Measurements from ENCODE around the gene AMH.

The AMH gene

DNA sequence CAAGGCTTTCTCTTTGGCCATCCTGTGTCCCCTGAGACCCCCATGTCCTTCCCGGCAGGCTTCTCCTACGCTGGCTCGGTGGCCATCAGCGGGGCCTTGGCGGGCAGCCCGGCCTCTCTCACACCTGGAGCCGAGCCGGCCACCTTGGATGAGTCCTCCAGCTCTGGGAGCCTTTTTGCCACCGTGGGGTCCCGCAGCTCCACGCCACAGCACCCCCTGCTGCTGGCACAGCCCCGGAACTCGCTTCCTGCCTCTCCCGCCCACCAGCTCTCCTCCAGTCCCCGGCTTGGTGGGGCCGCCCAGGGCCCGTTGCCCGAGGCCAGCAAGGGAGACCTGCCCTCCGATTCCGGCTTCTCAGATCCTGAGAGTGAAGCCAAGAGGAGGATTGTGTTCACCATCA lies 27.2 kb upstream of the AMH start:
- DNase-seq, result no peak

DNA sequence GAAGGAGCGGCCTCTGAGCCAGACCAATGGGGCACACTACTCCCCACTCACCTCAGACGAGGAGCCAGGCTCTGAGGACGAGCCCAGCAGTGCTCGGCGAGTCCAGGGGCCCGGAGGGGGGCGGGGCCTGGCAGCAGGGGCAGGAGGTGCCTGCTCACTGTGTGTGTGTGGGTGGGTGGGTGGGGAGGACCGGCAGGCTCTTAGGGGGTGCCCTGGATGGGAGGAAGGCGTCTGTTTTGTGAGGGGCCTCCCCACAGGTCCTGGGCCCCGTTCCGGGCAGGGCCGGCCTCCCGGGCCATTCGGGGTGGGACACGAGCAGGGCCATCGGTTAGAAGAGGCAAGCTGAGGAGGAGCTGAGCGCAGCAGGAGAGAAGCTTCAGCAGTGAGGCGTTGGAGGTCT lies 25.7 kb upstream of the AMH start:
- DNase-seq, result no peak

DNA sequence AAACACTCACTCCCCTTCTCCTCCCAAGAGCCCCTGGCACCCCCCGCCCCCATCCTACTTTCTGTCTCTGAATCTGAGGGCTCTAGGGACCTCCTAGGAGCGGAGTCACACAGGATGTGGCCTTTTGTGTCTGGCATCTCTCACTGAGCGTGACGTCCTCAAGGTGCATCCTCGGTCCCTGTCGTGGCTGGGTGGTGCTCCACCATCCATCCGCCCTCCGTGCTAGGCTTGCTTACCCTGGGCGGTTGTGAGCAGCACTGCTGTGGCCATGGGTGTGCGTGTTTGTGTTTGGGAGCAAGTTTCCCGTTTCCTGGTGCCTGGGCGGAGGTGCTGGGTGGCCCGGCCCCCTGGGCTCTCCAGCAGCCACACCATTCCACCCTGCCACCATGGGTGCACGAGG lies 25.2 kb upstream of the AMH start:
- no peak for DNase-seq

DNA sequence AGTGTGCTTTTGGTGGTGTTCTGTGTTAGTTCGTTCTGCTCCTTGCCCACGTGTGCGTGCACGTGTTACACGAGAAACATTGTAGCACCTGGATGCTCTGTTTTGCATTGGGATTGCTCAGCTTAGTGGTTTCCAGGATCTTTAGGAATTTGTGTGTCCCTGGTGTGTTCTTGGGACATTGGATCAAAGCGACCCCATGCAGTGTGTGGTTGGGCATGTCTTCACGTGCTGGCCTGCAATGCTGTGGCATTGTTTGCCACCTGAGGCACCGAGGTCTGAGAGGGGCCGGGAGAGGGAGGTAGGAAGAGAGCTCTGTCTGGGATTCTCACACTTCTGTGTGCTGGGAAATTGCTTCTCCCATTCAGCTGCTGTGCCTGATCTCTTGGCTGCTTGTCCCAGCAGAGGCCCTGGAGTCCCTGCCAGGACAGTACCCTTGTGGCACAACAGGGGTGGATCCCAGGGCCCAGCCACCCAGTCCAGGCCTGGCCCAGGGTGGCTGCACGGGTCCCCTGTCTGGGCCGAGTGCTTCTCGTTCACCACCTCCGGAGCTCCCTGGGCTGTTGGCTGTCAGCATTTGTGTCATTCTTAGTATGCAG lies 24.3 kb upstream of the AMH start:
- DNase-seq, result no peak

DNA sequence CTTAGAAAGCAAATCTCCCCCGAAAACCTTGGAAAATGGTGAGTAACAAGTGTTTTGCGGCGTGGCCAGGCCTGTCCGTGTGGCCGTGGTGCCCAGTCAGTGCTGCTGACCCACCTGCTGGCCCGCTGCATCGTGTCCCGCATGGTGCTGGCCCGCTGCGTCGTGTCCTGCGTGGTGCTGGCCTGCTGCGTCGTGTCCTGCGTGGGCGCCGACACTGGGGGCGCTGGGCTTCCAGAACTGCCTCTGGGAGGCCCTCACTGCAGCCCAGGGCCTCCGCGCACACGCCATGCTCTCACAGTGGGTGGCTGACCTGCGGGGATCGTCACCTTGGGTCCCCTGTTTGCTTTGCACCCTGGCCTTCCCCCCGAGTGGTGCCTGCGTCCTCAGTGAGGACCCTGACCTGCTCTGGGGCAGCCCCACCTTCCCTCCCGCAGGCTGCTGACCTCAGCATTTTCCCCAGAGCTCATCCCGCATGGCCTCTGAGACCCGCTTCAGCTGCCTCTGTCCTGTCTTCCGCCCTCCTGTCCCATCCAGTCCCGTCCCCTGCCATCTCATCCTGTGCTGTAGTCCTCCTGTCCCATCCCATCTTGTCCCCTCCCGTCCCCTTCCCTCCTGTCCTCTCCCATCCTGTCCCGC lies 23.6 kb upstream of the AMH start:
- no peak for DNase-seq

DNA sequence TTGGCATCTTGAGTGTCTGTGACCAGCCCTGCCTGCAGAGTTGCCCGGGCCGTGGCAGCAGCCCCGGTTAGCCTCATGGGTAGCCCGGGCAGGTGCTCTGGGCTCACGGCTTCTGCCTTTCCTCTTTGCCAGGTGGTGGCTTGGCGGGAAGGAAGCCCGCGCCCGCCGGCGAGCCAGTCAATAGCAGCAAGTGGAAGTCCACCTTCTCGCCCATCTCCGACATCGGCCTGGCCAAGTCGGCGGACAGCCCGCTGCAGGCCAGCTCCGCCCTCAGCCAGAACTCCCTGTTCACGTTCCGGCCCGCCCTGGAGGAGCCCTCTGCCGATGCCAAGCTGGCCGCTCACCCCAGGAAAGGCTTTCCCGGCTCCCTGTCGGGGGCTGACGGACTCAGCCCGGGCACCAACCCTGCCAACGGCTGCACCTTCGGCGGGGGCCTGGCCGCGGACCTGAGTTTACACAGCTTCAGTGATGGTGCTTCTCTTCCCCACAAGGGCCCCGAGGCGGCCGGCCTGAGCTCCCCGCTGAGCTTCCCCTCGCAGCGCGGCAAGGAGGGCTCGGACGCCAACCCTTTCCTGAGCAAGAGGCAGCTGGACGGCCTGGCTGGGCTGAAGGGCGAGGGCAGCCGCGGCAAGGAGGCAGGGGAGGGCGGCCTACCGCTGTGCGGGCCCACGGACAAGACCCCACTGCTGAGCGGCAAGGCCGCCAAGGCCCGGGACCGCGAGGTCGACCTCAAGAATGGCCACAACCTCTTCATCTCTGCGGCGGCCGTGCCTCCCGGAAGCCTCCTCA lies 22.9 kb upstream of the AMH start:
- DNase-seq, result no peak

DNA sequence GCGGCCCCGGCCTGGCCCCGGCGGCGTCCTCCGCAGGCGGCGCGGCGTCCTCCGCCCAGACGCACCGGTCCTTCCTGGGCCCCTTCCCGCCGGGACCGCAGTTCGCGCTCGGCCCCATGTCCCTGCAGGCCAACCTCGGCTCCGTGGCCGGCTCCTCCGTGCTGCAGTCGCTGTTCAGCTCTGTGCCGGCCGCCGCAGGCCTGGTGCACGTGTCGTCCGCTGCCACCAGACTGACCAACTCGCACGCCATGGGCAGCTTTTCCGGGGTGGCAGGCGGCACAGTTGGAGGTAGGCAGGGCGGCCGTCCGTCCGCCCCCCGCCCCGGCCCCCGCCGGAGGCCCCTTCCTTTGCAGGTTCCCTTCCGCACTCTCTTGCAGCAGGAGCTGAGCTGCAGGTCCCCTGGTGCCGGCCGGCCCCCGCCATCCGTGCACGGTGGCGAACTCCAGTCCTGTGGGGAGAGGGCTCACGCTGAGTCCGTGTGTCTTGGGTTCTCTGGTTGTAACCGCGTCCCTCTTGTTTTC lies 22.2 kb upstream of the AMH start:
- DNase-seq, result no peak

DNA sequence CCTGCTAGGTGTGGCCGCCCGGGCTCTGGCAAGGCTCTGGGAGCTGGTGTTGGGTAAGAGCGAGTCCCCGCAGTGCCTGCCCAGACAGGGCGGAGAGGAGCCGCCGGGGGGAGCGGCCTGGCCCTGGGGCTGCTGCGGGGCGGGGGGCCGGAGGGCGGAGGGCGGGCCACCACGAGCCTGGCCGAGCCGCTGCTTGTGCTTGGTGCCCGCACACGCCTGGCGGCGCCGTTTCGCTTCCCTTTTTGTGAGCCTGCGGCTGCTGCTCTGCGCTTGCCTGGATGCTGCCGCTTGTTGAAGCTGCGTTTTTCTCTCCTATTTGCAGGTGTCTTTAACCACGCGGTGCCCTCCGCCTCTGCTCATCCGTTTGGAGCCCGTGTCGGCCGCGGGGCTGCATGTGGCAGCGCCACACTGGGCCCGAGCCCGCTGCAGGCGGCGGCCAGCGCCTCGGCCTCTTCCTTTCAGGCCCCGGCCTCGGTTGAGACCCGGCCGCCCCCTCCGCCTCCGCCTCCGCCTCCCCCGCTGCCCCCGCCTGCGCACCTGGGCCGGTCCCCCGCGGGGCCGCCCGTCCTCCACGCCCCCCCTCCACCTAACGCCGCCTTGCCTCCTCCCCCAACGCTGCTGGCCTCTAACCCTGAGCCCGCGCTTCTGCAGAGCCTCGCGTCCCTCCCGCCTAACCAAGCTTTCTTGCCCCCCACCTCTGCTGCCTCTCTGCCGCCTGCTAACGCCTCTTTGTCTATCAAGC lies 21.5 kb upstream of the AMH start:
- DNase-seq, result no peak

DNA sequence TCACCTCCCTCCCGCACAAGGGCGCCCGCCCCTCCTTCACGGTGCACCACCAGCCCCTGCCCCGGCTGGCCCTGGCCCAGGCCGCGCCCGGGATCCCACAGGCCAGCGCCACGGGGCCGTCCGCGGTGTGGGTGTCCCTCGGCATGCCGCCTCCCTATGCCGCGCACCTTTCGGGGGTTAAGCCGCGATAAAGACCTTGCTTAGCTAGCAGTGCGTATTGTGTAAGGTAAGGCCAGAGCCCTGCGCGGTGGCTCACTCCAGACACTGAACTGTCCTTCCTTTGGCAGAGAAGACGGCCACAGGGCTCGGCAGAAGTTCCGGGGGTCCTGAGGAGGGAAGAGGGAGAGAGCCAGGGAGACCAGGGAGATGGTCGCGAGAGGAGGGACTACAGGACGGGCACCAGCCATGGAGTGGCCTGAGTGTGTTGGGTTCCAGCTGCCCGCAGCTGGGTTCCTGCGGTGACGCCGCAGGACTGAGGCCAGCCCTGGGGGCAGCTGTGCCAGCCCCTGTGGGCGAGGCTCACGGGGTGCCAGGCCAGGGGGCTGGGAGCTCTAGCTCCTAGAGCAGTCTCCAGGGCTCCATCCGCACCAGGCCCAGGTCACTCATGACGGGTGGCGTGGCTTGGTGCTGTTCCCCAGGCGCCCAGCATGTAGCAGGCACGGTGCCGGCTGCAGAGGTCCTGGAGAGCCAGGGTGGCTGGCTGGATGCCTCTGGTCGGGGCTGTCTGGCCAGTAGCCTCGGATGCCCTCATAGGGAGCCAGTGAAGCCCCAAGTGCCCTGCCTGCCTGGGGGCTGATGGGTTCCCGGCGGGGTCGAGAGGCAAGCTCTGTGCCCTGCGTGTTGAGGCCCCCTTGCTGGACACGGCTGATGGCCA lies 20.7 kb upstream of the AMH start:
- no peak for DNase-seq

DNA sequence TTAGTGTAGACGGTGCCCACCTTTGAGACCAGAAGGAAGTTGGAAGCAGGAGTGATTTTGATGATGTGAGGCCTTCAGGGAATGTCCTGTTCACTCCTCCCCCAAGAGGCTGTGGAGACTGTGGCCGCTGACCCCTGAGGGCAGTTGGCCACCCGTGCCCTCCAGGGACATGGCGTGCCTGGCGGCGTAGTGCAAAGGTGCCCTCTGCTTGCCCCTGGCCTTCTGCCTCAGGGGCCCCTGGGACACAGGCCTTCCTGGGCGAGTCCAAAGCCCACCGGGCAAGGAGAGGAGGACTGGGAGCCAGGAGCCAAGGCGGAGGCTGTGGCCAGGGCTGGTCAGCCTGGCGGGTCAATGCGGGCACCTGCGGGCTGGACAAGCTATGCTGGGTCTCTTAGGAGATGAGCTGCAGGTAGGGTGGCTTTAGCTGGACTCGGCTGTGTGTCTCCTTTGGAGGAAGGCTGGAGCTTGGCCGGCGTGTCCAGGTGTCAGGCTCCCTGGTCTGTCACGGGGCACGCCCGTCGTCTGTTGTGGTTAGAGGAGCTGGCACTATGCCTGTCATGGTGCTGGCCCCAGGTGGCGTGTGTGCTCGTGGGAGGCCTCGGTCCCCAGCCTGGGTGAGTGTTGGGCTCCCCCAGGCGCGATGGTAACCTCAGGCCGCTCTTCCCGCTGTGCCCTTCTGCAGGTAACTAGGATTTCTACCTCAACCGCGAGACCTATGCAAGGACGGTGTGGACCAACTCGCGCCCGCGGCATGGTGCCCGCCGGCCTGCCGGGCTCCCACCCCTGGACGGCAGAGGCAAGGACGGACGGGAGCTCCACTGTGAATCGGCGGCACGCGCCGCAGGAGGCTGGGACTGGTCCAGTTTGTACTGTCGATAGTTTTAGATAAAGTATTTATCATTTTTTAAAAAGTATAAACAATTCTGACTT lies 19.8 kb upstream of the AMH start:
- no peak for DNase-seq

DNA sequence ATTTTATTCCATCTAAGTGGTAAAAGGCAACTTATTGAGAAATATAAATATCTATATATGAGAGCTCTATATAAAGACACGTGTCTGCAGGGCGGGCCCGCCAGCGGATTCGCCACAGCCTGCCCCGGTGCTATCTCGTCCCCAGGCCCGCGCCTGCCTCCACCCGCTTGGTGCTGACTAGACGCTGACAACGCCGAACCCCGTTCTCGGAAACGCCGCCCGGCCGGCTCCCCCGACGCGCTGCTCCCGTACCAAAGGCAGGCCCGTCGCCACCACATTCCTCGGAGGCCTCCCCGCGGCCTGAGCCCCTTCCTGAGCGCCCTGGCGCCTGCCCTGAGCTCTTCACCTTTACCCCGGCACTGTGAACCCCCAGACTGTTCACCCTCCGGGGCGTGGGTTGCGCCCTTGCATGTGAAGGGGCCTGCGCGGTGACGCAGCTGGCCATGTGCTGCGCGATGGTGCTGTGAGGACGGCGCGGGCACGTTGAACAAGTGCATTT lies 19.0 kb upstream of the AMH start:
- DNase-seq, result no peak

DNA sequence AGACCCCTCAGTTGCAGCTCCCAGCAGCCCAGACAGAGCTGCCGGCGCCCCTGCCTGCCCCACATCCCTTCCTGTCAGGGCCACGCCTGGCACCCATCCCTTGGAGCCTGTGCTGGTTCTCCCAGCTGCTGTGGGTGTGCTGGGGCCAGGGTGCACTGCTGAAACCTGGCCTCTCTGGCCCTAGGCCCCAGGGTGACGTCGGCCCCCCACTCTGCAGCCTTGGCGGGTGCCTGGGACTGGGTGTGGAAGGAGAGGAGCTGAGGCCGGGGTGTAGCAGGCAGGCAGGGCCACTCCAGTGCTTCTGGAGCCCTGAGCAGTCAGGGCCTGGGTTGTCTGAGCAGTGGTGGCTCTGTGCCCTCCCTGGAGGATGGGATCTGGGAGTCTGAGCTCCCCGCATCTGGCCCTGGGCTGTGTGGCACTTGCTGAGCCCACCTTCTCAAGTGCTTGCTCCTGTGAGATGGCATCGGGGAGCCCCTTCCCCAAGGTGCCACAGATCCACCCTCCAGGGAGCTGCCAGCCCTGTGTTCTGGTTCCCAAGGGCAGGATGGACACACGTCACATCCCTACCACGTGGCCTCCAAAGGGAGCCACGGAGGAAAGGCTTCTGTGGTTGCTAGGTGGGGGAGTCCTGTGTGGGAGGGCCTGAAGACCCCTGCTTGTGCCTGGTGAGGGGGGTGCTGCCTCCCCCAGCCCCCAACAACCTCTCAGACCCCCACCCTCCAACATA lies 18.2 kb upstream of the AMH start:
- no peak for DNase-seq

DNA sequence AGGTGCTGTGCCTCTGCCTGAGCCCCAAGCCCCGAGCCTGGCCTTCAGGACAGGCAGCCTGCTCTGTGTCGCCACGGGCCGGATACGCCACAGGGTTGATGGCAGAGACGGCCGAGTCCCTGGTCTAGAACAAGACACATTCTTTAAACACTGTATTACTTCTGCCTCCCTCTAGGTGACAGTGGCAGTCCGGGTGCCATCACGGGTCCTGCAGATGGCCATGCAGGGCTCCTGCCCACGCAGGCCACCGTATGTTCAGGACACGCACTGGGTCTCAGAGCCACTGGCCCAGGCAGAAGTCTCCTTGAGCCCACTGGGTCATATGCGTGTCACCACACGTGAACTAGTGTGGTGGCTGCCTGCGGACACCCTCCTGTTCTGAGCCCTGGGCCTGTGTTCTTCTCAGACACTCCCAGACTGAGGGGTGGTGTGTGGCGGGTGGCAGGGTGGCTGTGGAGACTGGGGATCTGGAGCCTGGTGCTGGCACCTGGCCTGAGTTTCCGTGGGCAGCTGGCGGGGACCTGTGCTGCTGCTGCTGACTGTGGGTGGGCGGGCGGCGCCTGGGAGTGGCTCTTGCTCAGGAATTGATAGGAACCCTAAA lies 17.4 kb upstream of the AMH start:
- DNase-seq, result peak; percentile 48

DNA sequence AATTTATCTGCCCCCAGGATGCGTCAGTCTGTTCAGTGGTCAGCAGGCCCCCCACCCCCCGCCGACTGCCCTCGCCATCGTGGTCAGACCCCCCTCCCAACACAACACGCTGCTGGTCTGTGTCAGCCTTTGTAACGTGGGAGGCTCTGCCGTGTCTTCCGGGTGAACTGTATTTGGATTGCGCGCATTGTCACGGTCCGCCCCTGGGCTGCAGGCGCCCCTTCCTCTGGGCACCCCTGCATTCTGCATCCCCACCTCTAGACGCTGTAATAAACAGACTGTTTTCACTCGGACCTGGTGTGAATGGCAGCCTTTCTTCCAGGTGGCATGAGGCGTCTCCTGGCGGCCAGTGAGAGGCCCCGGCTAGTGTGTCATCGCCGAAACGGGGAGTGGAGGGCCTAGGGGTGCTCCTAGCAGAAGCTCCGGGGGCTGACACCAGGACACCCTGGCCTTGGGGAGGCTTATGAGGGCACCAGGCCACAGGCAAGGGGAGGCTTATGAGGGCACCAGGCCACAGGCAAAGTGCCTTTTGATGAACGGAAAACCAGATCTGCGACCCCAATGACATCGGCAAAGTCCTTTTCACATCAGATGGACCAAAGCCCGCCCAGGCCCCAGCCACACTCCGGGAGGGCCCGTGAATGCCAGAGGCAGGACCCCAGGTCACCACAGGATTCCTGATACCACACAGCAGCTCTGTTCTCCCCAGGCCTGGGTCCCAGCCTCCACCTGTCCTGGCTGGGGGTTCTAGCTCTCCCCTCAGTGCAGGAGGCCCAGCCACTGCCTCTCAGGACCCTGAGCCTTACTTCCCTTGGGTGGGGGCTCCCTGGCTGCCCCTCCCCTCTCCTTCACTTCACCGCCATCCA lies 16.6 kb upstream of the AMH start:
- no peak for DNase-seq

DNA sequence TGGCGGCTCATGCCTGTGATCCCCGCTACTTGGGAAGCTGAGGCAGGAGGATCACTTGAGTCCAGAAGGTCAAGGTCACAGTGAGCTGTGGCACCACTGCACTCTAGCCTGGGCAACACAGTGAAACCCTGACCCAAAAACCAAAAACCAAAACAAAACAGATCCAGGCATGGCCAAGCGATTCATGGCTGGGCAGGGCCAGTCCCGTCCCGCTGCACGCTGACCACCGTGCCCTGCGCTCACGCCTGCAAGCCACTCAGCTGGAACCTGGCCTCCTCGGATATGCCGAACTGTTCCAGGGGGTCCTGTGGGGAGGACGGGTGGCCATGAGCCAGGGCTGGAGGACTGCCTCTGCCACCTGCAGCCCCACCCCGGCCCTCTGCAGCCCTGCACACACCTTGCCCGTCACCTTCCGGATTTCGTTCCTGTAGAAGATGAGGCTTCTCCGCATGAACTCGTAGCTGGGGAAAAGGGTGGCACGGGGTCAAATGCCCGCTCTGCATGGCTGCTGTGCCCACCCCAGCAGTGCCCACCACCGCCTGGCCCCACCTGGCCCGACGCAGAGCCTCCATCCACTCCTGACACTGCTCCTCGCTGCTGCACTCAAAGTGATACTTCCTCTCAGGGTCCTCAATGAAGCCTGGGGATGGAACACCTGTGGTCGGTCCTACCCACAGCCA lies 15.4 kb upstream of the AMH start:
- no peak for DNase-seq

DNA sequence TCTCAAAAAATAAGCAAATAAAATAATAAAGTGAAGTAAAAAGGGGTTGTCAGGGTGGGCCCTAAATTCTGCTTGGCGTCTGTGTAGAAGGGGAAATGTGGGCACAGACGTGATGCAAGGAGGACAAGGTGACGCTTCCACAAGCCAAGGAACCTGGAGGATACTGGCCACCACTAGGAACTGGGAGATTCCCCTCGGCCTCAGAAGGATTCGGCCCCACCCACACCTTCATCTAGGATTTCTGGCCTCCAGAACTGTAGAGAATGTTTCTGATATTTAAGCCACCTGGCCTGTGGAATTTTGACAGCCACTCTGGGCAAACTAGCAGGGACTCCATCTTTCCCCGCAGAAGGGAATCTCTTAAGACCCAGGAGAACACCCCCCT lies 14.1 kb upstream of the AMH start:
- DNase-seq, result no peak

DNA sequence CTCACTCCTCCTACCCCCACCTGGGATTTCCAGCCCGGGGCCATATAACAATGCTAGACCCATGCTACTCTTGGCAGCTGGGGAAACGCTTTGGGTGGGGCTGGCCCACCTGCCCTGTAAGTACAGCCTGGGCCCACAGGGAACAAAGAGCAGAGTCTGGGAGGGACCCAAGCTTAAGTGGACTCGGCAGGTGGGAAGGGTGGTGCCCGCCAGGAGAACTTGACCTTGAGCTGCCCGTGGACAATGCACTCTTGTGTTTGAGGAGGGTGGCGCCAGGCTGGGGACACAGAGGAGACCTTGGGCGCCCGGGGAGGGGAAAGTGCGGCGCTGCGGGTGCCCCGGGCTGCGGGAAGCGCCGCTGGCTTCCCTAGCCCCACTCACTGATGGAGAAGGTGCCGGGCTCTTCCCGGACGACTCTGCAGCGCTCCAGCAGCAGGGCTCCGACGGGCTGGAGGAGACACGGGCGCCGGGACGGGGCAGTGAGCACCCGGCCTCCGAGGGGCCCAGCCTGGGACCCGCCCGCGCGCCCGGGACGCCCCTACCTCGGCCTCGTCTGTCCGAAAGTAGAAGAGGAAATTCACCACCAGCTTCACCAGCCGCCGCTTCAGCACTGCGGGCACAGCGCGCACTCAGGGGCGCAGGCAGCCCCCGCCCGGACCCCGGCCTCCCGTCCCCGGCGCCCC lies 13.6 kb upstream of the AMH start:
- DNase-seq, result peak; percentile 61

DNA sequence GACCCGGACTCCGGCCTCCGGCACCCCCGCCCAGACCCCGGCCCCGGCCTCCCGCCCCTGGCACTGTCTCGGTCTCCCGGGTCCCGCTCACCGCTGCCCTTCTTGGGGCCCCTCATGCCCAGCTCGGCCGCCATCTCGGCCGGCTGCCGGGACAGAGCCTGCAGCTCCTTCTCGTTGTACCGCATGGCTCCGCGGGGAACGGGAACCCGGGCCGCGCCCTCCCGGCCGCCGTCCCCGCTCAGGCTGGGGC lies 13.1 kb upstream of the AMH start:
- no peak for DNase-seq

All from NCI-H82 (cell line).